Measurements from ENCODE around the gene MUSK.
"Not testable (repeated sequence)": the region's sequence is repeated elsewhere in the genome, so short reads cannot be mapped to it uniquely, and the experiment has no call there.

Gene MUSK

DNA sequence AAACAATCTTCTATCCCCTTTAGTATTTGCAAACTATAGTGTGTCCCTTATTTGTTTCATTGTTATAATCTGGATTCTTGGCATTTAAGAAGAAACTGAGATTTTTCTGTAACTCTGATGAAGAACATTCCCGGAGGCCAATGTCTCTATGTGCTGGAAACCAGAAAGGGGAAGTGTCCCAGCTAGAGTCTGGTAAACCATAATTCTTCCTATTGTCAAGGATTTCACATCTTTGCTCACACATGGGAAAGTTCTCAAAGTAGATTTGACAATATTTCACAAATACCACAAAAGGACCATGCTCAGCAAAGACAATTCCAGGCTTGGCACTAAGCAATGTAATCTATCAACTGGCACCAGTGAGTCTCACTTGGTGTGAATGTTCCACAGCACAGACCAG is 146.8 kb downstream of the MUSK start:
- DNase-seq, result no peak

DNA sequence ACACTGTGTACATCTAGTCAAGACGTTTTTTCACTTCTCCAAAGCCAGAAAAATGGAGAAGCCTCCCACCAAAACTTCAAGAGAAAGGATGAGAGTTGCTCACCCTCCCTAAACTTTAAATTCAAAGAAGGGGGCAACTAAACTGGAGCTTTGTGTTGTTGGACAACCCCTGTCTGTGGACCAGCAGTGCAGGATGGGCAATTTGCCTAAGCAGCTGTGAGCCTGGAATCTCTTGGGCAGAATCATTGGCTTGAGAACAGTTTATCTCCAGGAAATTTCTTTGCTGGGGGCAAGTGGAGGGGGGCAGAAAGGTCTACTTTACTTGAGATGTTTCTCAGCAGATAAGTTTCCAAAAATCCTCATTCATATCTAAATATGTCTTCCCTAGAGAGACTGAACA is 151.8 kb downstream of the MUSK start:
- DNase-seq, result no peak

DNA sequence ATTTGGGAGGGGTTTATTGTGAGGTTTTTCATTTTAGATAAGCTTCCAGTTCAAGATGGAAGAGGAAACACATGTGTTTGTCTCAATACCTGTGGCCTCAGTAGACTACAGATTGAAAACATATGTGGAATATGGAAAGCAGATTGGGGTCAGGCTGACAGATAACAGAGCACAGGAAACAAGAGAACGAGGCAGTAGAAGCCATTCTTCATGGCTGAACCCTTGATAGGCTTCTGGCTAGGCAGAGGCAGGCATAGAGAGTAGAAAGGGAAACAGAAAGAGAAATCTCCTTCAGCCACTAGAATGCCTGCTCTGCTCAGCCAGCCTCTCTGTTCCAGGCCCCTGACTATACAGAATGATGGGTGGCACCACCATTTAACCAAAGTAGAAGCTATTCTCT is 152.5 kb downstream of the MUSK start:
- no peak for DNase-seq

DNA sequence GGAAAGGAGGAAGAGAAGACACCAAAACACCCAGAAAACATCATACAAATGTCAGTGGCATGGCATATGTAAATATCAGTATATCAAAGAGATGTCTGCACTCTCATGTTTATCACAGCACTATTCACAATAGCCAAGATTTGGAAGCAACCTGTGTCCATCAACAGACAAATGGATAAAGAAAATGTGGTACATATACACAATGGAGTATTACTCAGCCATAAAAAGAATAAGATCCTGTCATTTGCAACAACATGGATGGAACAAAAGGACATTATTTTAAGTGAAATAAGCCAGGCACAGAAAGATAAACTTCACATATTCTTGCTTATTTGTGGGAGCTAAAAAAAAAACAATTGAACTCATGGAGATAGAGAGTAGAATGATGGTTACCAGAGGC is 156.5 kb downstream of the MUSK start:
- DNase-seq, result not testable (repeated sequence)

DNA sequence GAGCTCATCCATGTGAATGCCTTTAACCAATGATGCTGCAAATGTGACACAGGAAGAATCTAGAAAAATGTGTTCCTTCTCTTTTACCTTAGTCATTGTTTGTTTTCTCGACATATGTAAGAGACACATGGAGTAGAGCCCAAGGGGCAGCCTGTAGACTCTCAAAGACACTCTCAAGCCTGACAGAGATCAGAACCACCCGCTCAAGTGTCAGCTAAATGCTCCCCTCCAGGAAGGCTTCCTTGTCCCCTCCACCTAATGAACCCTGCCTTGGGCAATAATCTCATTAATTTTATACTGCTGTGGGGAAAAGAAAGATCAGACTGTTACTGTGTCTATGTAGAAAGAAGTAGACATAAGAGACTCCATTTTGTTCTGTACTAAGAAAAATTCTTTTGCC is 157.4 kb downstream of the MUSK start:
- no peak for DNase-seq

DNA sequence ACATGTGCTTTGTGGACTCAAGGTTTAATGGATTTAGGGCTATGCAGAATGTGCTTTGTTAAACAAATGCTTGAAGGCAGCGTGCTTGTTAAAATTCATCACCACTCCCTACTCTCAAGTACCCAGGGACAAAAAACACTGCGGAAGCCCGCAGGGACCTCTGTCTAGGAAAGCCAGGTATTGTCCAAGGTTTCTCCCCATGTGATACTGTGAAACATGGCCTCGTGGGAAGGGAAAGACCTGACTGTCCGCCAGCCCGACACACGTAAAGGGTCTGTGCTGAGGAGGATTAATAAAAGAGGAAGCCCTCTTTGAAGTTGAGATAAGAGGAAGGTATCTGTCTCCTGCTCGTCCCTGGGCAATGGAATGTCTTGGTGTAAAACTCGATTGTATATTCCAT is 157.8 kb downstream of the MUSK start:
- DNase-seq, result not testable (repeated sequence)

DNA sequence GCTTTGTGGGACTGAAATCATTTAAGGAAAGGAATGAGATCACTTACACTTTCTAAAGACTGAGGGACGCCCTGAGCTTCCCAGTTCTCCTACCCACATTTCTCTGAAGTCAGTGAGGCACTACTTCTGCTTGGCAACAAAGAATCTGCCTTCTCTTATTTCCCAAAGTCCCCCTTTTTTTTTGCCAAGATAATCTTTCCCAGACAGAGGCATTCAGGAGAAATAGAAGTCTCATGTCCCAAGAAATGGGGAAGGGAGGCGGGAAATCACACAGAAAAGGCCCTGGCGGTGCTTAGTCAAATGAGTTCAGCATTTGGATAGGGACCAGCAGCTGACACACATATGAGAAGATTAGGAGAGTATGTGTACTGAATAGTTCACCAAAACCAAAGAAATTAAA is 159.7 kb downstream of the MUSK start:
- DNase-seq, result no peak

DNA sequence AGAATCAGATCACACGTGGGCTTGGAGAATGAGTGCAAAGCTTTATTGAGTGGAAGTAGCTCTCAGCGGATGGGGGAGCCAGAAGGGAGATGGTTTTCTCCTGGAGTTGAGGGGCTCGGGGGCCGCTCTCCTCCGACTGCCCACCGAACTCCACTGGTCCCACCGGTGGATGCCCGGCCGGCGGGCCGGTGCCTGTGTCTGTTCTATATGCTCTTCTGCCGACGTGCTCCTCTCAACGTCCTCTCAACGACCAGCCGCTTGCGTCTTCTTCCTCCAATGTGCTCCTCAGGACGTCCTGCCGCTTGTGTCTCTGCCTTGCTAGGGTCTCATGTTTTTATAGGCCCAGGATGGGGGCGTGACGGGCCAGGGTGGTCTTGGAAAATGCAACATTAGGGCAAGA is 161.9 kb downstream of the MUSK start:
- no peak for DNase-seq

DNA sequence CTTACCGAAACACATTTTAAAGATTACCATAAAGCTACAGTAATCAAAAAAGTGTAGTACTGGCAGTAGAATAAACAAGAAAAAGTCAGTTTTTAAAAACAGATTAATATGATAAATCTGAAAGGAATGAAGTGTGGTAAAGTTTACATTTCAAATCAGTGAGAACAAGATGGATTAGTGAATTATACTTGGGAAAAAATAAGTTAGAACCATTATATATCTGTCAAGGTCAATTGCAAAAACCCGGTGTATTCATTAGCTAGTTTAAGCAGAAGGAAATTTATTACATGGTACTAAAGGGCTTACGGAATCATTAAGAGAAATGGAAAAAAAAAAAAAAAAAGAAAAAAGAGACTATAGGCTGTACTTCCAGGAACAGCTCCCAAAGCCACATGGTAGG is 164.3 kb downstream of the MUSK start:
- no peak for DNase-seq

DNA sequence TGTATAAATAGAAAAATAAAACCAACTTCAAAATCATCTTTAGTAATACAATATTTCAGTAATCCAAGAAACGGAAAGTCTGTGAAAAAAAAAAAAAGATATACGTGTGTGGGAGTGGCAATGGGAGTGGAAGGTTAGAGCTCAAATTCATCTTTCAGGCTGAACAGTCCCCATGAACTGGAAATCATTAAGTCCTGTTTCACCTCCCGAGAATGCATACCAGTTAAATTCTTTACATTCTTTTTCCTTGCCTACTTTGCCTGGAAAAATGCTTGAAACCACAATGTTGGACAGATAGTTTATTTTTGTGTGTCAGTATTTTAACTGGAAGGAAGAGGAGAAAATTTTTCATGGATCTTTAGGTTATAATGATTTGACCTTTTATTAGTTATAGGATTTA is 166.8 kb downstream of the MUSK start:
- no peak for DNase-seq

DNA sequence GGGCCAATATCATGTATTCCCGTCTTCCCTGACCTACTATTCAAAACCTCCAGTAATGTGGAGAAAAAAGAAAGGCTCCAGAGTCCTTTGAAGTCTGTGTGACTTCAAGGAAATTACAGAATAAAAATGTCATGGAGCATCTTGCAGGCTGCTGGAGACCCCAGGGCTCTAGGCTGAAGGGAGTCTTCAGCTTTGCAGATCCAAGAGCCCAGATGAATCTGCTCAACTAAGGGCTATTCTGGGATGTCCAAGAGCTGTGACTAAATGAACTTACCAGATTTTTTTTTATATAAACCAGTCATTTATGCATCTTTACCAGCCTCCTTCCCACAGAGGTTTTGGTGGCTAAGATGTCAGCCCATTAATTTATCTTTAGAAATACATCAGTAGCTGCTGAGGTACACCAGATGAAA is 167.3 kb downstream of the MUSK start:
- no peak for DNase-seq

DNA sequence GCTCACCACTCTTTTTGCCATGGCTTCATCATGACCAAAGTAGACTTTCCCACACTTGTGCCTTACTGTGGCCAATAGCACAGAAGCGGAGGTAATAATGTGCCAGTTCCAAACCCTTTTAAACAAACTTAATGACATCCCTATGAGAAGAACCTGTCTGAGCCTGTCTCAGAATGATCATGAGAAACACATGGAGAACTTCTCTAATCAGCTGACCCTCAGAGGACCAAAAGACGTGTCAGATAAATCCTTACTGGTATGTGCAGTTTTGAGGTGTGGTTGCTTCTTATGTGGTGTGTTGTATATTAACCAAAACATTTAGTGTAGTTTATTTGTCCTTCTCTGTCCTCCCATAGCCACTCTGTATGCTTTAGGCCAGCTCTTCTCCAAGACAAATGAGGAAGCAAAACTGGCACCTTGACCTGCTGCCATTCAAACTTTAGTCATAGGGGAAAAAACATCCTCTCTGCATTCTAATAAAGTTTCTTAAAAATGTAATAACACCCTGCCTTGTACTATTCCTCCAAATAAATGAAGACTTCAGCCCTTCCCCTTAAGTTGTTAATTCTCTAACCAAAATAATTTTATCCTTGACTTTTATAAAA is 168.9 kb downstream of the MUSK start:
- DNase-seq, result no peak

DNA sequence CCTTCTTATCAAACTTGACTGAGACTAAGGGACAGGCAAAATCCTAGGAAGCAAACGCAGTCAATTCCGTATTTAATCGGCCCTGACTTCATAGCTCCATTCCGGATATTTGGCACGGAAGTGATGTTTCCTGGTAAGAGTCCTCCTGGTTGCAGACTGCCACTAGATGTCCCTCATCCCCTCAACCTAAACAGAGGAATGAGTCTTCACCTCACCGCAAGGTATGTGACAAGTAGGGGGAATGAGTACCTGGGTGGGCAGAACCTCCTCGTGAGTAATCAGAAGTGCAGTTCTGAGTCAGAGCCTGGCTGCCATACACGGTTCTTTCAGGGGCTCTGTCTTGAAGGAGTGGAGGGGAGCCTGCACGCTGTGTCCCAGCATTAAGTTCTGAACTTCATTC is 173.6 kb downstream of the MUSK start:
- DNase-seq, result no peak

DNA sequence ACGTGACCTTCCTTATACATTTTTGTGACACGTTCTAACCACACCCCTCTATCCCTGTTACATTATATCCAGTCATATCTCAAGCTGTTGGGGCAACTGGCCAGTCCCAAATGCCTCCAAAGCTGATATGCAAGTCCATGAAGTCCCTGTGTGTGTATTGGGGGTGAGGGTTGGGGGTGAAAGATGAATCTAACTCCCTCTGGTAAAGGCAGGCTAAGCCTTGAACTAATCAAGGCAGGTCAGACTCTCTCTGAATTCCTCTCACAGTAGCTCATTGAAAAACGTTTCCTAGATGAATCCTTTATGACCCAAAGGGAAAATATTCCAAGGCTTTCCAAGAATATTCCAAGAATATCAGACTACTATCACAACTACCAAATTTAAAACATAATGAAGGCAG is 174.4 kb downstream of the MUSK start:
- DNase-seq, result no peak

DNA sequence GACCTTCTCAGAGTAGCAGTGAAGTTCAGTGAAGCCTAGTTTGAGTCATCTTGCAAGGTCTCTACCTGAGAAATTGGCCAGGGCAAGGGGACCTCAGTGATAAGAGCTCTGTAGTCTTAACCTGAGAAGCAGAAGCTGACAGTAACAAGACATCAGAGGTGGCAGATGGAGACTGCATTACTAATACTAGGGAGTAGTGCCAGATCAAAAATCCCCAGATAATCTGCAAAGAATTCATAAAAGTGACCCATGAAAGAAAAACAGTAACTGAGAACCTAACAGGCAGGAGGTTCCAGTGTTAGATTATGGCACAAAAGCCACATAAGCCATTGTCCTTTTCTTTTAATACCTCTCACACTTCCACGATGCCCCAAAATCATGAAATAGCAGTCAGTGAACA is 175.5 kb downstream of the MUSK start:
- DNase-seq, result no peak

DNA sequence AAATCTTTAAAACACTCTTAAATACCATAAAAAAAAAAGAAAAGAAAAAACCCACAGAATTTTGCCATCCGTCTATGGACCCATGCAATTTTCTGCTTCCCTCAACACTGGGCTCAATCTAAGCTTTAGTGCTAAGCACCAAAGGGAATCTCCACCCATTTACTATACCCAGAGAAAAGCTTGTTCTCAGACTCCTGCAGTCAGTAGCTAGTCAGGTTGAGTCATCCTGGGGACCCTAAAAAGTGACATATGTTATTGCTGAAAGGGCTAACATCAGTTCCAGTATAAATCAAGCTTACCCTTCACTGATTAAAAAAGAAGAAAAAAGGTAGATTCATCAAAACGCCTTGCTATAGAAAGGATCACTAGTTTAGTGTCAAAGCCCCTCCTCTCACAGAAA is 177.6 kb downstream of the MUSK start:
- no peak for DNase-seq

DNA sequence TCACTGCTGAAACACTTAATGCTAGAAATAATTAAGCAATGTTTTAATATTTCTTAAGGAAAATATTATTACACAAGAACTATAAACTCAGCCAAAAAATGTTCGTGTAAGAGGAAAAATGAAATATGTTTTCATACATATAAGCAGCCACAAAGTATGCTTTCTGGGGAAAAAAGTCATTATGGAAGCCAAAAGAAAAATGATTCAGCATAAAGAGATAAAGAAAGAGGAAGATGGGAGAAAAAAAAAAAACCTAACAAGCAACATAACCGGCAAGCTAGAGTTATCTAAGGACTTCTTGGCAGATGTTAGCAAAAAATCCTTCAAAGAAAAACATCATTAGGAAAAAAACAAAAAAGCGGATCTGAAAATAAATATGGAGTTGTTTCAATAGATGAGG is 179.1 kb downstream of the MUSK start:
- no peak for DNase-seq

DNA sequence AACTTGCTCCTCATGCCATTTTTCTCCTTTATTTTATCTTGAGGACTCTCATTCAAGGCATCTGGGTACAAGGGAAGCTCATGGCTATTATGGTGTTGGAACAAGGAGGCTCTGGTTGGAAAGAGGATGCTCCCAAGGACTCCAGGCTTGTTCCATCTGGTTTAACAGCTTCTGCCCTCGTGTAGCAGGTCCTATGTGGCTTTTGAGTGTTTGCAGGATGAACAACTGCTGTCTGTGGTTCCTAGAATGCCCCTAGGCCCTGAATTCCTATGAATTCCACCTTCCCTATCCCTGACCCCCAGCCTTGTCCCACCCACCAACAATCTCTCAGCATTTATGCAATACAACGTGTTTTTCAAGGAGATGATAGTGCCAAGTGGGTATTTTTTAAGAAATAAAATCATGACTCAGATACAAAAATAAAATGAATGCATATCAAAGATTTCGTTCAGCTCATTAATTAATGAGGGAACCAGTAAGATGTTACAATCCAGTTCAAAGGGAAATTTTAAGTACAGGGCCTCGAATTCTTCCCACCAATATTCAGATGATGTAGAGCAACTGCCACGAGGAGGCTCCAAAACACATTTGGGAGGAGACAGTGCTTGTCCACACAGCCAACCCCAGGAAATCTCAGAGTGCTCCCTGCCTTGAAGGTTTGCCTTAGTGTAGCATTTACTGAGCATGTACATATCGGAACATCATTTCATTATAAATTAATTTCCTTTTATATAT is 182.0 kb downstream of the MUSK start:
- no peak for DNase-seq
